ENCODE results near the gene LAMA5. TPM values are rescaled to one million over a fixed set of nuclear protein-coding genes. Genes with fewer than 3 reads are reported as not detected.

The LAMA5 gene
- polyA plus RNA-seq, 1 donor (not counting 4 experiments of a cell fraction or from before 2014, with no cell fraction given): 8.7 TPM

DNA sequence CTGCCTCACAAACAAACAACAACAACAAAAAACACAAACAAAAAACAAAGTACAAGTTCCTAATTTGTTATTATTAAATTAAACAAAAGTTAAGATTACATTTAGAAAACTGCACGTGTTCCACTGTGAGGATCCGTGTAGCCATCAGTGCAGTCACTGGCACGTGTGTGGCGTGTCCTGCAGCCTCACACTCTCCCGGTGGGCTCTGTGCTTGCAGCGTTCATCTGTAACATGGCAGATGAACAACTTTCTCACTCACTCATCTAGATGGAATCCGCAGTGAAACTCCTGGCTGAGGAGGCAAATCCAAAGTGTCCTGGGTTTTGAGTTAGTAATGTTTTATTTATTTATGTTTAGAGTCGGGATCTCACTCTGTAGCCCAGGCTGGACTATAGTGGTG is 77.2 kb downstream of the LAMA5 start:
- Histone ChIP-seq H3K4me1 (ENCODE audit: control insufficient read depth, extremely low read depth, insufficient read depth, low read length) (no peaks in the 10 kb centered on the region), H3K9me3 (ENCODE audit: control insufficient read depth, low read depth, low read length) (no peaks in the 10 kb centered on the region), H3K79me2 (ENCODE audit: control insufficient read depth, insufficient read depth, low read length) (no peaks in the 10 kb centered on the region), H3K9me1 (ENCODE audit: control insufficient read depth, extremely low read depth, insufficient read depth, low read length) (no peaks in the 10 kb centered on the region), H2AFZ (ENCODE audit: control insufficient read depth, low read length) (no peak overlapping the region), H3K4me3 (ENCODE audit: control insufficient read depth in 2 of 3, extremely low read depth in 1 of 3, insufficient read depth in 2 of 3, low read depth in 1 of 3, low read length in 3 of 3) (no peak overlapping the region), H3K36me3 (ENCODE audit: control insufficient read depth in 2 of 2, extremely low read depth in 1 of 2, insufficient read depth in 2 of 2, low read length in 2 of 2) (peaks cover 19 to 25% of the 10 kb centered on the region in 2 experiments), H3K27ac (ENCODE audit: control insufficient read depth, insufficient read depth, low read length) (no peak overlapping the region), H3K9ac (ENCODE audit: control insufficient read depth, extremely low read depth, insufficient read depth, low read length) (no peak overlapping the region), H3K27me3 (ENCODE audit: control insufficient read depth, extremely low read depth, insufficient read depth, low read length) (no peaks in the 10 kb centered on the region), H4K20me1 (ENCODE audit: control insufficient read depth, extremely low read depth, insufficient read depth, low read length) (peaks cover 4% of the 10 kb centered on the region), H3K4me2 (ENCODE audit: control insufficient read depth, extremely low read depth, insufficient read depth, low read depth, low read length) (no peak overlapping the region)
- DNase-seq (ENCODE audit: low read depth, low spot score): no peak
- TF ChIP-seq EZH2 (IDR thresholded peaks at IDR 0.05; ENCODE audit: low read length): no peak
- TF ChIP-seq, protein P1, sequence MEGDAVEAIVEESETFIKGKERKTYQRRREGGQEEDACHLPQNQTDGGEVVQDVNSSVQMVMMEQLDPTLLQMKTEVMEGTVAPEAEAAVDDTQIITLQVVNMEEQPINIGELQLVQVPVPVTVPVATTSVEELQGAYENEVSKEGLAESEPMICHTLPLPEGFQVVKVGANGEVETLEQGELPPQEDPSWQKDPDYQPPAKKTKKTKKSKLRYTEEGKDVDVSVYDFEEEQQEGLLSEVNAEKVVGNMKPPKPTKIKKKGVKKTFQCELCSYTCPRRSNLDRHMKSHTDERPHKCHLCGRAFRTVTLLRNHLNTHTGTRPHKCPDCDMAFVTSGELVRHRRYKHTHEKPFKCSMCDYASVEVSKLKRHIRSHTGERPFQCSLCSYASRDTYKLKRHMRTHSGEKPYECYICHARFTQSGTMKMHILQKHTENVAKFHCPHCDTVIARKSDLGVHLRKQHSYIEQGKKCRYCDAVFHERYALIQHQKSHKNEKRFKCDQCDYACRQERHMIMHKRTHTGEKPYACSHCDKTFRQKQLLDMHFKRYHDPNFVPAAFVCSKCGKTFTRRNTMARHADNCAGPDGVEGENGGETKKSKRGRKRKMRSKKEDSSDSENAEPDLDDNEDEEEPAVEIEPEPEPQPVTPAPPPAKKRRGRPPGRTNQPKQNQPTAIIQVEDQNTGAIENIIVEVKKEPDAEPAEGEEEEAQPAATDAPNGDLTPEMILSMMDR (optimal IDR thresholded peaks at IDR 0.05 in 1 of 3, IDR thresholded peaks at IDR 0.05 in 1 of 3, conservative IDR thresholded peaks at IDR 0.05 in 1 of 3; ENCODE audit: extremely low read depth in 1 of 3, insufficient read depth in 2 of 3, low read length in 3 of 3): no peak
- no peak for FAIRE-seq
- dilution Hi-C loops (cut with MboI; ENCODE audit: extremely low pct_ligation_motif_present, low sequenced_read_pairs): no loop called here

DNA sequence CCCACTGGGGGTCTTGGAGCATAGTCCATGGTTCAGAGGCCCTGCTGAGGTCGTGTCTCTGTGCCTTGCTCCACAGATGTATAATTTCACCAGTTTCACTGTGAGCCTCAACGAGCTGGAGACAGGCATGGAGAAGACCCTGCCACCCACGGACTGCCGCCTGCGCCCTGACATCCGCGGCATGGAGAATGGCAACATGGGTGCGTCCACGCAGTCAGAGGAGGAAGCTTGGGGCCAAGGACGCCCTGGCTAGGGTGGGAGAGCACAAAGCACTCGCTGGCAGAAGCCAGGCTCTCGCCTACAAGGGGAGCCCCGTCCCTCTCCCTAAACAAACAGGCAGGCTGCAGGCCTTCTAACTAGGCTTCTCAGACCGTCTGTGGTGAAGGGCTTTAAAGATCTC is 78.0 kb downstream of the LAMA5 start:
- Histone ChIP-seq H3K36me3 (ENCODE audit: control insufficient read depth in 2 of 2, extremely low read depth in 1 of 2, insufficient read depth in 2 of 2, low read length in 2 of 2) (peaks cover 16 to 22% of the 10 kb centered on the region in 2 experiments), H4K20me1 (ENCODE audit: control insufficient read depth, extremely low read depth, insufficient read depth, low read length) (peaks cover 4% of the 10 kb centered on the region), H3K27me3 (ENCODE audit: control insufficient read depth, extremely low read depth, insufficient read depth, low read length) (no peaks in the 10 kb centered on the region), H3K9me1 (ENCODE audit: control insufficient read depth, extremely low read depth, insufficient read depth, low read length) (no peaks in the 10 kb centered on the region), H3K9ac (ENCODE audit: control insufficient read depth, extremely low read depth, insufficient read depth, low read length) (no peak overlapping the region), H2AFZ (ENCODE audit: control insufficient read depth, low read length) (no peak overlapping the region), H3K4me1 (ENCODE audit: control insufficient read depth, extremely low read depth, insufficient read depth, low read length) (no peaks in the 10 kb centered on the region), H3K27ac (ENCODE audit: control insufficient read depth, insufficient read depth, low read length) (no peak overlapping the region), H3K79me2 (ENCODE audit: control insufficient read depth, insufficient read depth, low read length) (no peaks in the 10 kb centered on the region), H3K4me2 (ENCODE audit: control insufficient read depth, extremely low read depth, insufficient read depth, low read depth, low read length) (no peak overlapping the region), H3K9me3 (ENCODE audit: control insufficient read depth, low read depth, low read length) (no peaks in the 10 kb centered on the region), H3K4me3 (ENCODE audit: control insufficient read depth in 2 of 3, extremely low read depth in 1 of 3, insufficient read depth in 2 of 3, low read depth in 1 of 3, low read length in 3 of 3) (no peak overlapping the region)
- dilution Hi-C loops (cut with MboI; ENCODE audit: extremely low pct_ligation_motif_present, low sequenced_read_pairs): no loop called here
- DNase-seq (ENCODE audit: low read depth, low spot score) (no peak), FAIRE-seq (no peak)
- TF ChIP-seq, protein P1 (optimal IDR thresholded peaks at IDR 0.05 in 1 of 3, IDR thresholded peaks at IDR 0.05 in 1 of 3, conservative IDR thresholded peaks at IDR 0.05 in 1 of 3; ENCODE audit: extremely low read depth in 1 of 3, insufficient read depth in 2 of 3, low read length in 3 of 3): no peak
- no peak for TF ChIP-seq EZH2 (IDR thresholded peaks at IDR 0.05; ENCODE audit: low read length)

Measured in keratinocyte (primary cell).